HG02870 (cell line): Measurements from ENCODE around the gene KCNK5.

Experiments
- ATAC-seq: cut with Tn5 transposase; IDR thresholded peaks from one replicate; pipeline ENCODE4 v1.9.1; 2021; ENCODE audit warnings: mild to moderate bottlenecking, moderate library complexity; ENCODE audit not compliant: unreplicated experiment

The KCNK5 gene

DNA sequence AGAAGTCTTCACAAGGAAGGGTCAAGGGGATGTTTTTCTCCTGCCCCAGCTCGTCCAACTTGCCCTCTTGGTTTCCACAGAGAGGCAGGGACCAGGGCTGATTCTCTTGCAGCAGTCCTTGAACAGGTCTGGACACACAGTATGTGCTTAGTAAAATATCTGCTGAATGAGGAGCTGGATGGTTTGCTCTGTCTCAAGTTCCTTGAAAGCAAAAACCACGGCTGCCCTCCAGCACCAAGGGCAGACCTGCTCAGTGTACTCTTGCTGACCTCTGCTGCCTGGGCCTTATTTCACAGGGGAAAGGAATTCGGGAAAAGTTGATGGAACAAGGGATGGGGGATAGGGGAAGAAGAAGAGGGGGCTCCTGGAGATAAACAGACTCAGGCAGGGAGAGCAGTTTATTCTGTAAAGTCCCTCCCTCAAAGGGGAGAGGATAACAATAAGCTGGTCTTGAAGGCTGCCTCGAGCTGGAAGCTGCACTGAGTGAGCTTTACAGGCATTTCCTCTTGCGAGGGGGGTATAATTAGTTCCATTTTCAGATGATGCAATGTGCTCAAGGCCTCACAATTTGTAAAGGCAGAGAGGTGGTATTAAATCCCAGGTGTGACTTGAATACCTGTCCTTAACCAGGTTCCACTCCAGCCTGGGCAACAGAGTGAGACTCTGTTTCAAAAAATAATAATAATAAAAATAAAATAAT is 10.3 kb downstream of the KCNK5 start:
- ATAC-seq, result no peak

DNA sequence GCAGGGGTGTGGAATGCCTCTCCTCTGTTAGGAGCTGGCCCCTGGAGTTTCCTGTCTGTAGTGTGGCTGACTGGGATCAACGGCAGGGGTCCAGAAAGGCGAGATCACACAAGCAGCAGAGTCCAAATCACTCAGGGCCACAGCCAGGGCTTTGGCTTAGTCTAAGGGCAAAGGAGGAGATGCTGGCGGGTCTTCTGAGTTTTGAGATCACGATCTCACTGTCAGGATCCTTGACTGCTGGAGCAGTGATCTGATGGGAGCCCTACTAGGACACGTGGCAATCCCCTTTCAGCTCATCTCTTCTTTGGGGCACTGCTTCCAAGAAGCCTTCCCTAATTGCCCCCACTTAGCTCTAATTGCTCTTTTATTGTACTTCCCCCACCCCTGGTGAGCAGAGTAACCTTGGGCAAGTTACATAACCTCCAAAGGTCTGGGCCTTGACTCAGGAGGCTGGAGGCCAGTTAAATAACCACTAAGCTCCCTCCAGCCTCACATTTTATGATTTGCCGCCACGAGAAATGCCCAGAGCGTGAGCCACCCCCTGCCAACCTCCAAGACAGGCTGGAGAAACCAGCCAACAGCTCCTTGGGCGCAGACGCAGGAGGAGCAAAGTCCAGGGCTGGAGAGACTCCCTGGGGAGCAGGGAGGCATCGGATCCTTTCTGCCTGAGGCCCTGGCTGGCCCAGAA is 12.0 kb downstream of the KCNK5 start:
- no peak for ATAC-seq

DNA sequence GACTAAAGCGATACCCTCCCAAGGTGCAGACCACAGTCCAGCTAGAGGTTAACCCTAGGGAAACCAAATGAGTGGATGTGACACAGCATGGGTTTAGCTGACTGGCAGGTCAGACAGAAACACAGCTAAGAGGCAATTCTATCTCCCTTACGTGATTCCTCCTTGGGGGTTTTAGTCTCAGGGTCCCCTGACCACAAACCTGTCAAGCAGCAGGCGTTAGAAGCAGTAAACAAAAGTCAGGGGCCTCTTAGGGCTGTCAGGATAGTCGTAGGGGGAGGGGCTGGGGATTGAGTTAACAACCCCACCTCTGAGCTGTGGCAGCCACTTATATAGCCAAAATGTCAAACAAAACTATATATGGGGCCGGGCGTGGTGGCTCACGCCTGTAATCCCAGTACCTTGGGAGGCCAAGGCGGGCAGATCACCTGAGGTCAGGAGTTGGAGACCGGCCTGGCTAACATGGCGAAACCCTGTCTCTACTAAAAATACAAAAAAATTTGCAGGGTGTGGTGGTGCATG is 13.6 kb downstream of the KCNK5 start:
- no peak for ATAC-seq

DNA sequence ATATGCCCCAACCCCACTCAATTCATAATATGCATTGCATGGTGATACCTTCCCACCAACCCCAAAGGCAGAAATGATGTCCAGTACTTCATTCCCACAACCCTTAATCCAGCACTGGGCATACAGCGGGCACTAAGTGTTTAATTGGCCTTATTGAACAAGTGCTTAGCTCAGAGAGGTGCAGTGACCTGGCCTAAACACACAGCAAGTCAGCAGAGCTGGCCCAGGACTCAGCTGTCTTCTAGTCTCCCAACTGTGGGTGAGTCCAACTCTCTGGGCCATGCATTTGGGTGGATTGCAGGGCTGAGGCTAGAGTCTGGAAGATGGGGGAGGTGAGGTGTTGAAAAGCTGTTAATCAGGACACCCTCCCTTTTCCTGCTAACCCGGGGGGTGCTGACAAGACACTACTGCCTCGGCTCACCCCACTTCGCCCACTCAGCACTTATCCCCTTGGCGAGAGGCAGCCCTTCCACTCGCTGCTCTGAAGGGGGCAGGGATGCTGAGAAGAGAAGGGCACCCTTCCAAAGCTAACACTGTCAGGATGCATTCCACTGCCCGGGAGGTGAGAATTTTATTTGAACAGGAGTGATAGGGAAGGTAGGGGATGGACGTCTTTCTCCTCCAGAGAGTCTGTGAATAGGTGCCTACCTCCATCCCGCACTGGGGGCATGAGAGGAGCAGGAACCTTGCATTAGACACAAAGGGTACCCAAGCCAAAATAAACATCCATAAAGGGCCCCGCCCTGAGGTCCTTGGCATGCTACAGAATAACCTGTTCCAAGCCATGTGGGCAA is 14.2 kb downstream of the KCNK5 start:
- ATAC-seq, result no peak

DNA sequence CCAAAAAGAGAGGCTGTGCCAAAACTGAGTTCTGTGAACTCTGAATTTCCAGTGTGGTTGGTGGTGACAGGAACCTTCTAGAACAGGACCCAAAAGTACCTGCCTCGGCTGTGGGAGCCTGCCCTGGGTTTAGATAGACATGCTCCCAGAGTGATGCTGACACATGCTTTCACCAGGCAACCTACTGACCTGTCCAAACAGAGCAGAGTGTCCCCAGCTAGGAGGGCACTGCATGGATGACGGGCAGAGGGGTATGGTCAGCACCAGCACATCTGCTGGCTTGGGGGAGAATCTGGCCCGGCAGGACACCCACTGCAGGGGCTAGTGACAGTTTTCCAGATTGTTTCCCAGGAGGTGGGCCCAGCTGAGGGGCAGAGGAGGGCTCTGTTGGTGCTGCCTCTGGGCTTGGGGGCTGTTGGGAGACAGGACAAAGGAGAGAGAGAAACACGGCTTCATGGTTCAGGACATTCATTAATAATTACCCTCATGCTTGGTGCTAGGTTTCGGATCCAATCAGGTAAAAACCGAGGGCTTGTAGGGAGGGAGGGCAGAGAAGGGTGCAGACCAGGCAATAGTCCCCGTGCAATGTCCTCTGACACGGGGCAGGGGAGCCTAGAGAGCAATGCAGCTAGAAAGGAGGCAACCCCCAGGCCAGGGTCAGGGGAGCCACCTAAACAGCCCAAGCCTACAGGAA is 15.0 kb downstream of the KCNK5 start:
- ATAC-seq, result no peak

DNA sequence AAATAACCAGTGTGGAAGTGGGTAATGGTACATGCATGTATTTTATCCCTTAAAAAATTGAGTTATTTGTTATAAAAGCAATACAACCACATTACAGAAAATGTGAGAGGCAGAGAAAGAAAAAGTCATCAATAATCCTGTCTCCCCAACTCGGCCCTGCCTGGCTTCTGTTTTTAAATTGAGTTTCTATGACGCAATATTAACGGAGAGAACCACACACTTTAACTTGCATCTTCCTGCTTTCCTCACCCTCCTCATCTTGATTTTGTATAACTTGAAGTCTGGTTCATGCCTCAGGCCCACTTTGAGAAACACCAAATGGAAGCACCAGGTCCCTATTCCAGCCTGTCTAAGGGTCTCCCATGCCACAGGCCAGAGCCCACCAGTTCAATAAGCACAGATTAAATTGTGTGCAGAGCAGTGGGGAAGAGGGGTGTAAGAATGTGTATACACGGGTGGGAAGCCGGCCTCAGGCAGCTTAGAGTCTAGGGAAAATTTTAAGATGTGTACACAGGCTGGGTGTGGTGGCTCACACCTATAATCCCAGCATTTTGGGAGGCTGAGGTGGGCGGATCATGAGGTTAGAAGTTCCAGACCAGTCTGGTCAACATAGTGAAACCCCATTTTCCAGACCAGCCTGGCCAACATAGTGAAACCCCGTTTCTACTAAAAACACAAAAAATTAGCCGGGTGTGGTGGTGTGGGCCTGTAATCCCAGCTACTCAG is 15.9 kb downstream of the KCNK5 start:
- ATAC-seq, result no peak

DNA sequence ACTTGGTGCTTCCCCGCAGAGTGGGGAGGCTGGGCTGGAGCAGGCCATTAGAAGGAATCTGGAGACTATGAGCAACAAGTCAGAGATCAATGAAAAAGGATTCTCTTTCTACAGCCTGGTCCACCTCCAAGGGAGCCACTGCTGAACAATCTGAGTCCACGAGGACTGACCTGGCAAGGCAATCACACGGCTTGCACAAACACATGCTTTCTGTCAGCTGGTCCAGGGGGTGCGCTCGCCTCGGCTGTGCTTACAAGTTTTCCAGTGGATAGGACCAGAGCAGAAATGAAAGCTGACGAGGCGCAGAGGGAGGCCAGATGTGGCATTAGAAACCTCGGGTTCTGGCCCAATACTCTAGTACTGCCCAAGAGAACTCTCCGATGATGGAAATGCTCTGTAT is 18.1 kb downstream of the KCNK5 start:
- no peak for ATAC-seq

DNA sequence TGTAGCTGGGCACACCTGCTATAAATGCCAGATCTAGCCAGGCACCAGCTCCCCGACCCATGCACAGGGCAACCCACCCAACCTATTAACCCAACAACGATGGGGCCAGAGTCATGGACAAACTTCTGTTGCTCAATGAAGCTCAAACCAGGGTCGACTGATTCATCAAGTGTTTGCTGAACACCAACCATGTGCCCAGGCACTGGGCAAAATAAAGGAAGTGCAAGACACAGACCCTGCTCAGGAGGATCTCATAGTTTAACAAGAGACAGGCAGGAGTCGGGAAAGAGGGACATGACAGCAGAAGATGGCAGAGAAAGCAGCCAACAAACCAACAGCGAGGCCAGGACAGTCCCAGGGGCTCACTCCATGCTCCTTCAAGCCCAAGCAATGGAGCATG is 18.8 kb downstream of the KCNK5 start:
- no peak for ATAC-seq

GRCh38 chr6:39209911-39210310 is 19.4 kb downstream of the KCNK5 start:
- ATAC-seq, result no peak

GRCh38 chr6:39209360-39209811 is 19.9 kb downstream of the KCNK5 start:
- no peak for ATAC-seq

- ATAC-seq, result no peak
Observed at GRCh38 chr6:39208223-39208739, 21.0 kb downstream of the KCNK5 start.

DNA sequence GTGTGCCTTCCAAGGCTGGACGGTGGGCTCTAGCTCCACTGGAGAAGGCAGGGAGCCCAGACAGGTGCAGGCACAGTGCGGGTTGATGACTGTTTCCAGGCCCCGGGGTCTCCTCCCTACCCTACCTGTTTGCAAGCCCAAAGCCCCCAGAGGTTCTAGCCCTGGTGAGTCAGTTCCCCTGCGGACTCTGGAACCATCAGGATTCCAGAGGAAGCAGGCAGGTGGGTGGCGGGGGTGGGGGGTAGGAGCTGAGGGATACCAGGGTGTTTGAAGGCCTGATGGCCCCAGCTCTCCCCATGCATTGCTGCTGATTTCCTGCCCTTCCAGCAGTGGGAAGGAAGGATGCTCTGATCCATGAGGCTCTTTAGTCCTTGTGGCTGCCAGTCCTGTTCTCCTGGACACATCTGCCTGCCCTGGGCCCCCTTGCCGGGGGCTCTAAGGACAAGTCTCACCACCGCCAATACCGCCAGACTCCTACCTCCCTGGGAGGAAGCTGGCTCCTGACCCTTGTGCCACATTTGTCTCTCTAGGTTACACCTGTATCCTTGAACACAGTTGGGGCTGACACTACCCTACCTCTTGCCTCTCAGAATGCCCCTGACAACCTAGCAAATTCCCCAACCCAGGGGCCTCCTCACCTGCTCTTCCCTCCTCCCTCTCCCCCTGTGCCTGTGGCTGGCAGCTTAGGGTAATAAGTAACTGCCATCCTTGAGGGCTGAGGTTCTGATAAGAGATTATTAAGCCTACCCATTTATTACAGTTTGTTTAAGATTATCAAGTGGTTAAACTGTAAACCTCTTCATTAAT is 21.7 kb downstream of the KCNK5 start:
- no peak for ATAC-seq

DNA sequence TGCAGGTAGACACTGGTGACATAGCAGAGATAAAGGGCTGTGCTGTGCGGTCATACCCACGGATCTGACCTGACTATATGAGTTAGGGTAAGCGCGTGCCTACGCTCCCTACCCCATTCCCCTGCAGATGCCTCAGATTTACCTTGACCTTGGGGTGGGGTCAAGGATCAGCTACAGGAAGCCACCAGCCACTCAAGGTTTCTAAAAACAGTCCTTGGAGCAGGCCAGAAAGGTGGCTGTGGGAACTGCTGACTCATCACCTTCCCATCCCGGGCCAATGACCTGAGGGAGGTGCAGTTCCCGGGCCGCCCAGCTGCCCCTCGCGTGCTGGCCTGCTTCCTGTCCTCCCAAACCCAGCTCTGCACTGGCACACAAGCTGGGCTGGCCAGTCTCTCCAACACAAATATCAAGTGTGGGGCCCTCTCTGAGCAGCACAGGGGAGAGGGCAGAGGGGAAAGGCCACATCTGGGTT is 23.0 kb downstream of the KCNK5 start:
- no peak for ATAC-seq

DNA sequence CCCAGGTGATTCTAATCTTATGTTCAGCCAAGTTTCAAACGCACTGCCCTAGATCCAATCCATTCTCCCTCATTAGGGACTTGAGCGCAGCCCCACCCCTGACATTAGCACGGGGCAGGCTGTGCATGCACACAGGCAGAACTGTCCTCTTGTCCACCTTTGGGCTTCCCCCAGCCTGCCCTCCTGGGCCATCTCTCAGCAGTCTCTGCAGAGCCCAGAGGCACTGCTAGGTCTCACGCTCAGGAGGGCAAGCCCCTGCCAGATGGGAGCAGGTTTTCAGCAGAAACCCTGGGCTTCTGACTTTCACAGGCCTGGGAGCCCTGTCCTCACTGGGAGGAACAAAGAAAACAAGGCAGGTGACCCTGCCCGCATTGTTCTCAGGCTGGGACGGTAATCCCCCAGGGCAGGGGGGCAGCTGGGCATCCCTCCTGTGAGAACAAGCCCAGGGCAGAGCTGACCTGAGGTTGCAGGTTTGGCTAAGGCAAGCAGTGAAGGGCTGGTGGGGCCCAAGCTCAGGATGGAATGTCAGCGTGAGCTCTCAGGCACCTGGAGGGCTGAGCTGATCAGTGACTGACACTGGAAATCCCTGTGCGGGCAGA is 24.5 kb downstream of the KCNK5 start:
- no peak for ATAC-seq

- no peak for ATAC-seq
Observed at GRCh38 chr6:39204160-39204495, 25.1 kb downstream of the KCNK5 start.

DNA sequence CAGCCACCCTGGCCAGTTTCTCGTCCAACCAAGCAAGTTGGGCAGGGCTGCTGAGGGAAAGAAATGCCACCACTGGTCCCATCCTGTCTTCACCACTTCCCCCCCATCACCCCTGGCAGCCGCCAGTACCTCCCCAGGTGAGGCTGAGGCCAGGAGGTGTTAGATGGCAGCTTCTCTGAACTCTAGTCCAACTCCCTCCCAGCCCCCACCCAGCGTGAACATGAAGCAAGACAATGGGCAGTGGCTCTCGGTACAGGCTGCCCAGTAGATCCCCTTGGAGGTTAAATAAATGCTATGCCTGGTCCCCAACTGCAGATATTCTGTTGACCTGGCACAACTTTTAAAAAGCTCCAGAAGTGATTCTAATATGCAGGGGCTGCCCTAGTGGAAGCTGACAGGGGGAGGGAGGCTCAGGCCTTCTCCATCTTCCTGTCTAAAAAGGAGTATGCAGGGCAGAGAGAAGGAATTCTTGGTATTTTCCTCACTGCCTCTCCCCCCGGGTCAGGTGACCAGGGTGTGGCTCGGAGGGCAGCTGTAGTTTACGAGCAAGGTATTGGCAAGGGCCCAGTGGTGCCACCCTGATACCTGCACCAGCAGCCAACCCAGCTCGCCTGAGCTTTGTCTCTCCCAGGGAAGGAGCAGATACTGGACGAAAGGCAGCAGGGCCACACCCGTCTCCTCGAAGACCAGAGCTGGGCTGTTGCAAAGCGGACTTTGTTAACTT is 25.7 kb downstream of the KCNK5 start:
- no peak for ATAC-seq

DNA sequence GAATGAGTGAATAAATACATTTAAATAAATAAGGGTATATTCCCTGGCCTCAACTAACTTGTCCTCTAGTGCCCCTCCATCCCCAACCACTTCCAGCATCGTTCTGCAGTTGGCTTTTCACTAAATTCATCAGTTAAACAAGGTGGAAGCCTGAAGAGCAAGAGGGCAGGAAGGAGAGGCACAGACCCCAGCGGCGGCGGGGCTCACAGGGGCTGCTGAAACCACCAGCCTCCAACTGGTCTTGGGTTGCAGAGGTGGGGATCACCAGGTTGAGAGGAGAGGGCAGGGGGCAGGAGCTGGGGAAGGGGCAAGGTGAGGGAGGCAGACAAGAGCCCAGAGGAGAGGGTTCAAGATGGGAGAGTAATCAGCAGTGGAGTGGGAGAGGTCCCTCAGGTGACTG is 27.1 kb downstream of the KCNK5 start:
- ATAC-seq, result no peak

DNA sequence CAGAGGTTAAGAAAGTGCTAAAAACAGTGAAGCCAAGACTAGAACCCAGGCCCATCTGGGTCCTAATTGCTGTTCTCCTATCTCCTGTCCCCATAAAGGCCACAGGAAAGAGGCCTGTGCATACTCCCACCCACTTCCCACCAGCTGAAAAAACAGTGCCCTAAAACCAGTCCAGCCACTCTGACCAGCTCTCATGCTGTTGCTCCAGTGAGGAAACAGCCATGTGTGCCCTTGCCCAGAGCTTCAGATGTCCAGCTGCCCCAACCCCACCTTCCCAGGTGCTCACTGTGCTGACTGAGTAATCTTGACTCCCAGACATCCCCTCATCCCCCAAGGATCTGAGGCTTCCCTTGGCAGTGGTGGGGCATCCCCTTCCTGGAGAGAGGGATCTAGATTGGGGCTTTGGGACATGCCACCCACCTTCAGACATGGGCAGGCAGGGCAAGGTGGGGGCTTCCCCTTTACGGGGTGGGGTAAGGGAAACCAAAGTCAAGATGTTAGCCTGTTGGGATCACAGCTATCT is 28.7 kb downstream of the KCNK5 start:
- ATAC-seq, result no peak
